ENCODE results near the gene PHPT1. TPM values are rescaled to one million over a fixed set of nuclear protein-coding genes. Genes with fewer than 3 reads are reported as not detected.
A peak's percentile ranks its signal among the peaks of the same experiment; 100 is the strongest.

PHPT1 gene
- total and polyA plus RNA-seq, 2 of the 13 experiments (the other 11 are each of a cell fraction or from before 2014, with no cell fraction given), result 189 to 192 TPM

- TF ChIP-seq CREB3 (CRISPR knock-in tag; IDR thresholded peaks at IDR 0.05) (0 out of 2 replicates have a peak, but pooled peaks have one; percentile 38), TRIM22 (IDR thresholded peaks at IDR 0.05) (no peak), MXI1 (IDR thresholded peaks at IDR 0.05; ENCODE audit: borderline replicate concordance, low read depth, low read length) (peak; percentile 13; the same call in 1 of the 3 replicates), GMEB2 (CRISPR knock-in tag; IDR thresholded peaks at IDR 0.05; ENCODE audit: low read depth) (no peak), SYNCRIP (IDR thresholded peaks at IDR 0.05; ENCODE audit: insufficient read depth, low read depth, low read length) (no peak), ZNF75D (CRISPR knock-in tag; IDR thresholded peaks at IDR 0.05; ENCODE audit: borderline replicate concordance) (no peak), HHEX (CRISPR knock-in tag; IDR thresholded peaks at IDR 0.05) (no peak), FLYWCH1 (CRISPR knock-in tag; IDR thresholded peaks at IDR 0.05) (no peak), HIVEP1 (CRISPR knock-in tag; IDR thresholded peaks at IDR 0.05) (peak; percentile 47; the same call in 1 of the 2 replicates), RBM22 (optimal IDR thresholded peaks at IDR 0.05; ENCODE audit: low read length) (peak; percentile 47), ZNF142 (CRISPR knock-in tag; IDR thresholded peaks at IDR 0.05) (no peak), ZNF513 (CRISPR knock-in tag; conservative IDR thresholded peaks at IDR 0.05) (no peak), ZNF350 (CRISPR knock-in tag; IDR thresholded peaks at IDR 0.05; ENCODE audit: borderline replicate concordance, low read depth) (peak; percentile 92), HNRNPK (IDR thresholded peaks at IDR 0.05; ENCODE audit: low read depth, low read length, poor library complexity, severe bottlenecking) (peak; percentile 1), GMEB1 (CRISPR knock-in tag; IDR thresholded peaks at IDR 0.05; ENCODE audit: borderline replicate concordance) (peak; percentile 75; the same call in 1 of the 2 replicates), FOXK1 (CRISPR knock-in tag; IDR thresholded peaks at IDR 0.05; ENCODE audit: borderline replicate concordance, low read depth) (no peak)
These were observed 1.3 kb upstream of the PHPT1 start (continued) for GRCh38 chr9:136847826-136848392.

Data from HepG2 (cell line).